NOMO-1 treated with dmso at 0.1 percent for 144 hours (cell line): ENCODE results near the gene OR4K1.
A peak's percentile ranks its signal among the peaks of the same experiment; 100 is the strongest.
"Not testable (repeated sequence)": the region's sequence is repeated elsewhere in the genome, so short reads cannot be mapped to it uniquely, and the experiment has no call there.

Source experiments
- DNase-seq: peaks from one replicate; lab custom pipeline; 2025; ENCODE audit not compliant: unreplicated experiment; lab: John Stamatoyannopoulos, UW

Gene OR4K1, protein sequence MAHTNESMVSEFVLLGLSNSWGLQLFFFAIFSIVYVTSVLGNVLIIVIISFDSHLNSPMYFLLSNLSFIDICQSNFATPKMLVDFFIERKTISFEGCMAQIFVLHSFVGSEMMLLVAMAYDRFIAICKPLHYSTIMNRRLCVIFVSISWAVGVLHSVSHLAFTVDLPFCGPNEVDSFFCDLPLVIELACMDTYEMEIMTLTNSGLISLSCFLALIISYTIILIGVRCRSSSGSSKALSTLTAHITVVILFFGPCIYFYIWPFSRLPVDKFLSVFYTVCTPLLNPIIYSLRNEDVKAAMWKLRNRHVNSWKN

GRCh38 chr14:19930617-19931016 is at the start of gene OR4K1:
Gene OR4K1 (plus strand): TSS chr14:19930917. CDS start chr14:19935667, 4,750 bp downstream.
- no peak for DNase-seq

- no peak for DNase-seq
These were observed 35.4 kb upstream of the OR4K1 start for GRCh38 chr14:19895282-19895681.

DNA sequence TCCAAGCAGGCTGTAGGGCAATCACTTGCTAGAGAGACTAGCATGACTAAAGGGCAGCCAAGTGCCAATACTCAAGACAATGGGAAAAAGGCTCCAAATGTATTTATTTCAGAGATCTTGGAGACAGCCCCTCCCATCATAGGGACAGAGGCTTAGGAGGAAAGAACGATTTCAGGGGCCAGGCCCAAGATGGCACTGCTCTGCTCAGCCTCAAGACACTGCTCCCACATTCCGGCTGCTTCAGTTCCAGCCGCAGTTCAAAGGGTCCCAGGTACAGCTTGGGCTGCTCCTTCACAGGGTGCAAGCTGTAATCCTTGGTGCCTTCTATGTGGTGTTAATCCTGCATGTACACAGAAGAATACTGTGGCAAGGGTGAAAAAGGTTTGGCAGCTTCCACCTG is 29.7 kb upstream of the OR4K1 start:
- DNase-seq = no peak

DNA sequence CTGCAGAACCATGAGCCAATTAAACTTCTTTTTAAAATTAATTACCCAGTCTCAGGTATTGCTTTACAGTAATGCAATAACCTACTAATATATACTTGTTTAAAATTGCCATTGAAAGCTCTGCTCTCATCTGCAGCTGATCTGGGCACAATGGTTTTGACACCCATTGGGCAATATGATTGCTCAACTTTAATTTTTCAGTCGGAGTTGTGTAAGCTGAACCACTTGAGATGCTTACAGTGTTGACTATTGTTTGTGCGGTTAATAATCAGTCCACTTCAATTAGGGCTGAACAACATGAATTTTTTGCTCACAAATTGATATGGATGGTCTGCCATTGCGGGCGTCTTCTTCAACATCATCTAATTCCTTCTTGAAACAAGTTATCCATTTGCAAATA is 28.3 kb upstream of the OR4K1 start:
- peak; percentile 57 for DNase-seq

DNA sequence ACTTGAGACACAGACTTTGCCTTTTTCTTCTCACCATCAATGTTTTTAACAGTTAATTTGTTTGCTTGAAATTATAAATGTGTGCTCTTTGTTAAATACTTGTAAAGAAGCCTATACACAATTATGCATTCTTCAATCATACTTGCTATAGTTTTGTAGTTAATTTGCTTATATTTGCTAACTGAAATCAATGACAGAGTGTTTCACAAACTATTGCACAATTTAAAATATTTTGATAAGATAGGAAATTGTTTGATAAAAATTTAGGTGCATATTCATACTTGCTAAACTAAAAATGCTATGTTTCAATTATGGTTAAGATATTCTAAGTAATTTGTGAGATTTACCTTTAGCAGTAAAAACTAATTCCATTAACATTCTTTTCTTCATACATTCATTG is 24.1 kb upstream of the OR4K1 start:
- DNase-seq = no peak

- no peak for DNase-seq
These were observed 19.6 kb upstream of the OR4K1 start for GRCh38 chr14:19911114-19911513.

DNA sequence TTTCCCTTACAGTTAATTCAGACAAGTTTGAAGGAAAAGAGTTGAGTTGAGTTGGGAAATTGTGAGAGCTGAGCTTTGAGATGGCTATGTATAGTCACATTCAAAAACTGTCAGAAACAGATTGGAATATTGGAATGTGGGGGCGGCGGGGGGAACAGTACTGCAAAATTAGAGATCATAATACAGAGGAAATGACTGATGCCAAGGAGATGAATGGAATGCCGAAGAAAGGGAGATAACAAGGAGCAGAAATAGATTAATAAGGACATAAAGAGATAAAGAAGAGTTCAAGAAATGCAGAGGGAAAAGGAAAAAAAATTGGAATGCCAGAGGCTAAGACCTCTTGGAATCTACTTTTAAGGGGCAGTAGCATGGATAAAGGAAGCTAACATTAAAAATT is 13.5 kb upstream of the OR4K1 start:
- no peak for DNase-seq

- DNase-seq = no peak
These were observed 12.7 kb upstream of the OR4K1 start for GRCh38 chr14:19917955-19918518.

GRCh38 chr14:19918553-19919264 is 12.0 kb upstream of the OR4K1 start:
- no peak for DNase-seq

DNA sequence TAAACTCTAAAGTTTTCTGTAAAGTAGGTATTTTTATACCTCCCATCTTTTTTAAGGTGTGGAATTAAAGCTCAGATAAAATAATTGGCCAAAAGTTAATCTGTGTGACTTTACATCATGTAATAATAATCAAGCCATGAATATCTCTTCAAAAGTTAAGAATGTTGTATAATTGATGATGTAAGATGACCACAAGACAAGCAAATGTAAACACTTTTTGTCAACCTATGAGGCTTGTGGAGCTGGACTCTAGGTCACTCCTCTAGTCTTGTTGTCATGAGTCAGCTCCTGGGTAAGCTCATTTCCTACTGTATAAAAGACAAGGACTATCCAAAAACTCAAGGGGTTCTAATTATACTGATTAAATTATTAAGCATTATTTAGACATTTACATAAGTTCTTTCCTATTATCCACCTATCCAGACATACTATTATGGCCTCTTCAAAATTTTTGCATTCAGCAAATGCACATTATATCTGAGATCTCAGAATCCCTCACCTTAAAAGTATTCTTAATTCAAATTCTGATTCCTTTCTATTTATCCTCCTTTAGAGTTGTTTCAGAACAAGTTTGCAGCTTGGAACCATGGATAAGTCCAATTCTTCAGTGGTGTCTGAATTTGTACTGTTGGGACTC is 10.6 kb upstream of the OR4K1 start, which contains the start of gene OR4K5:
OR4K5 (plus strand) TSS at position 587 of the 637 bp plus-strand sequence; CDS start at position 587, 0 bp downstream.
- DNase-seq = no peak

DNA sequence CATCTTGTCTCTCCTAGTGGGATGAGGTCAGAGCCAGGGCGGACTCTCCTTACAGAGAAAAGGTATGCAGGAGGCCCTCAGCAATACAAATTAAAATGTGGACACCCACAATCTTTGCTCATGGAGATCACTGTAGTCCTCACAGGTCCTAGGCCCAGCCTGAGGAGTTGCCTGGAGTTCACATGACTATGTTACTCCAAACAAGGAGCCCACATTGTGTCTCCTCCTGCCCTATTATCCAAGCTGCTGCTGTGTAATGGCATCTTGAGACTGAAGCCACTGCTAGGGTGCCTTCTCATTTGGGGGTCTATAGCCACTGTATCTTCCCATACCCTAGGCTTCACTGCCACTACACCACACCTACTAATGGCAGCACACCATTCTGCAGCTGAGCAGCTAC is 11.0 kb downstream of the OR4K1 start:
- no peak for DNase-seq

GRCh38 chr14:19947413-19948090 is 16.8 kb downstream of the OR4K1 start:
- DNase-seq = no peak

- no peak for DNase-seq
These were observed 18.5 kb downstream of the OR4K1 start for GRCh38 chr14:19949218-19949617.

GRCh38 chr14:19969735-19970134 is 39.0 kb downstream of the OR4K1 start:
- DNase-seq = not testable (repeated sequence)

GRCh38 chr14:19974844-19975243 is 44.1 kb downstream of the OR4K1 start:
- DNase-seq = no peak

- no peak for DNase-seq
These were observed 44.6 kb downstream of the OR4K1 start, which contains the start of gene OR4K15 for GRCh38 chr14:19975291-19975690. Gene OR4K15 (plus strand): TSS chr14:19975591. CDS start chr14:19975591, 0 bp downstream.
